GM19324 (cell line): ENCODE data around the gene CHRD.
"Not testable (repeated sequence)": the region's sequence is repeated elsewhere in the genome, so short reads cannot be mapped to it uniquely, and the experiment has no call there.

Source experiments
- ATAC-seq: cut with Tn5 transposase; IDR thresholded peaks from one replicate; pipeline ENCODE4 v1.9.1; 2021; ENCODE audit warnings: mild to moderate bottlenecking, moderate library complexity; ENCODE audit not compliant: unreplicated experiment, low FRiP score

Gene CHRD

DNA sequence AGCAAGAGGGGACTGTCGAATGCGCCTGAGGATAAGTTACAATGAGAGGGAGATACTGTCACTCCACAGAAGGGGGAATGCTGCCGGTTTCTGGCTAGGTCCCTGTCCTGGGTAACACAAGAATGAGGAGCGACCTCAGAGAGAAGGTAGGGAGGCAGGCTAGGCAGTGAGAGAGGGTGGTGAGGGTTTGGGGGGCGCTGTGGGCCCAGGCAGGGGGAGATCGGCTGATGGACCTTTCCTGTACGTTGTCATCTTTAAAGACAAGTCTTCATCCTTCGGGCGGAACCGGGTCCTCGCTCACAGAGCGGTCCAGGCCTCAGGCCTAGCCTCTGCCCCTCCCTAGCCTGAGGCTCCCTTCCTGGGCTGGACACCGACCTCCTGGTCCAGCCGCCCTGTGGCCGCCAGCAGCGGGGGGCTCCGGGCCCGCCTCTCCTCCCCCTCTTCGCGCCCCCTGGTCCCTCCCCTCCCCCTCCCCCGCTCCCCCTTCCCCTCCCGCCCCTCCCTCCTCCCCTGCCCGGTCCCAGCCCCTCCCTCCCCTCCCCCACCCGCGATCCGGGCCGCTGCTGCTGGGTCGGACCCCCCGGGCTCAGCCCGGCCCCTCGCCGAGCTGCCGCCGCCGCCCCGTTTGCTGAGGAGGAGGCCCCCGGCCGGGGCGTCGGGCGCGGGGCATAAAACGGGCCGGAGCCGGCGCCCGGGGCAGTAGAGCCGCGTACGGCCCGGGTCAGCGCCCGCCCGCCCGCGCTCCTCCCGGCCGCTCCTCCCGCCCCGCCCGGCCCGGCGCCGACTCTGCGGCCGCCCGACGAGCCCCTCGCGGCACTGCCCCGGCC, at the start of gene CHRD:
Gene CHRD, plus strand, starts transcription at position 697 of the 827 bp plus-strand sequence. CDS start 265 bp downstream, outside the sequence.
- no peak for ATAC-seq

DNA sequence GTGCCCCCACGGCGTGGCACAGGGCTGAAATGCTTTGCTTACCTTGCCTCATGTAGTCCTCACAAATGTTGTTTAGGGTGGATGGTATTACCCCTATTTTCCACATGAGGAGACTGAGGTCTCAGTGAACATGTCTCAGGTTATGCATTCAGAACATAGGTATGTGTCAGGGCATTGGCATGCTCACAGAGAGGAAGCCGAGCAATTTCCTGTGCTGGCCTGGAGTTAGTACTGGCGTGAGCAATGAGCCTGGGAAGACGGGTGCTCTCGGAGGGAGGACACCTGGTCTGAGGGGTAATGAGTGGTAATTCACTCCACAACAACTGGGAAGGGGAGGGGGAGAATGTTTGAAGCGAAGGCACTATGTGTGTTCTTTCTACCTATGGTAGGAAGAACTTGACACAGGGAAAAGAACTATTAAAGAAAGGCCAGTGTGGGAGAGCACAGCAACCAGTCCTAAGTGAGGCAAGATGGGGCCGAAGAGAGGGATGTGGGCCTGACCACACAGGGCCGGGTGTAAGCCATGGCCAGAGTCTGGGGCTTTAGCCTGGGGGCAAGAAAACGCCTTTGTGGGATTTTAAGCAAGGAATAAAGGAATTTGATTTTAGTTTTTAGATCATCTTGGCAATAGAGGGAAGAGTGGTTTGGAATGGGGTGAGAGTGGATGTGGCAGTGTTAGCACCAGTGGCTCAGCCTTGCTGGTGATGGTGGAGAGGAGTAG, 47.3 kb upstream of the CHRD start:
- ATAC-seq = no peak

DNA sequence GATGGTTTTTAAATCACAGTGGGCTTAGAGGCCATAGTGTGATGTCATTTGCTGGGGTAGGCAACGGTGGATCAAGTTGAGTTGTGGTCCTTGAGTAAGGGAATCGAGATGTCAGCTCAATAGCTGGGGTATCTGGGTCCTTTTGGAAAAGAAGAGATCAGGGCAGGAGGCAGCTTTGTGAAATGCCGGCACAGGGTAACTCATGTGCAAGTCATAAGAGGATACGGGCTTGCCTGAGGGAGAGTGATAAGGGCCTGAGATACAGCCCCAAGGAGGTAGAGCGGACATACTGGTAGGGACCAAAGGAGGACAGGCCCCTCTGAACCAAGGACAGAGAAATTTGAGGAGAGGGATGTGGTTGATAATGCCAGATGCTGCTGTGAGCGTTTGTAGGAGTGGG, 46.7 kb upstream of the CHRD start:
- no peak for ATAC-seq

DNA sequence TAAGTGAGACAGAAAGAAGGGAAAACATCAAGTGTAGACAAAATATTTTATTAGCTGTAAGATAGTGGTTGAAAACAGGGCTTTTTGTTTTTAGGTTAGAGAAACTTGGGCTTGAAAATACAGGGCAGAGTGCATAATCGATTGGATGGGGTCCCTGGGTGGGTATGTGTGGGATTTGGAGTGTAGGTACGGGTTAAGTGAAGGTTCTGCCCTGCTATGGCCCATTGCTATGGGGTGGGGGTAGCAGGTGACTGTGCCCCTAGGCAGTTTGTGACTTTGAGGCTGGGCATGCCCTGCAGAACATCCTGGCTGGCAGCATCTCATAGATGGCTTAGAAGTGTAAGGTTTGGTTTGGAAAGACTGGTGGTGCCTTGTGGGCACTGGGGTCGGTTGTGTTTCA, 46.2 kb upstream of the CHRD start:
- ATAC-seq = no peak

DNA sequence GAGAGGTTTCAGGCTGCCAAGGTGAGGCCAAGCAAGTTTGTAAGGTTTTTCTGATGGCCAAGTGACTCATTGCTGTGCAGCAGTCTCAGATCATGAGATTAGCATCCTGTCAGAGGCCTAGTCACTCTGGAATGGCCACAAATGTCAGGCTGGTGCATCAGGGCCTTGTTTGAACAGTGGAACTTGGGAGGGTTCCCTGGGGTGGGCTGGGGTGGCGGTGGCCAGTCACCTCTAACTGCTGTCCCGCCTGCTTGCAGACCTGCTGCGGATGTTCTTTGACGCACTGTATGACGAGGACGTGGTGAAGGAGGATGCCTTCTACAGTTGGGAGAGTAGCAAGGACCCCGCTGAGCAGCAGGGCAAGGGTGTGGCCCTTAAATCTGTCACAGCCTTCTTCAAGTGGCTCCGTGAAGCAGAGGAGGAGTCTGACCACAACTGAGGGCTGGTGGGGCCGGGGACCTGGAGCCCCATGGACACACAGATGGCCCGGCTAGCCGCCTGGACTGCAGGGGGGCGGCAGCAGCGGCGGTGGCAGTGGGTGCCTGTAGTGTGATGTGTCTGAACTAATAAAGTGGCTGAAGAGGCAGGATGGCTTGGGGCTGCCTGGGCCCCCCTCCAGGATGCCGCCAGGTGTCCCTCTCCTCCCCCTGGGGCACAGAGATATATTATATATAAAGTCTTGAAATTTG, 45.2 kb upstream of the CHRD start:
- no peak for ATAC-seq

DNA sequence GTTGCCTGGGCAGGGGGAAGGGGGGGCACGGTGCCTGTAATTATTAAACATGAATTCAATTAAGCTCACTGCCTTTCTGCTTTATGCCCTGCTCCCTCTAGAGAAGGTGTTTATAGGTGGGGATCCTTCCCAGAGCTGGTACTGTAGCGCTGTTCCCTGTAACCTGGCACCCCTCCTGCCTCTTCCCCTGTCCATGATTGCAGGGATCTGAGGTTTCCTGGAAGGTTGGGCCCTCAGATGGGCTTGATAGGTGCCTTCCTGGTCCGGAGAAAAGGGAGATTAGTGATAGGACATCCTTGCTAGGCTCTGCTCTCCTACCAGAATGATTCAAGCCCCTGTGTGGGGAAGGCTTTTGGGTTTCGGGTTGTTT, 44.6 kb upstream of the CHRD start:
- ATAC-seq = no peak

DNA sequence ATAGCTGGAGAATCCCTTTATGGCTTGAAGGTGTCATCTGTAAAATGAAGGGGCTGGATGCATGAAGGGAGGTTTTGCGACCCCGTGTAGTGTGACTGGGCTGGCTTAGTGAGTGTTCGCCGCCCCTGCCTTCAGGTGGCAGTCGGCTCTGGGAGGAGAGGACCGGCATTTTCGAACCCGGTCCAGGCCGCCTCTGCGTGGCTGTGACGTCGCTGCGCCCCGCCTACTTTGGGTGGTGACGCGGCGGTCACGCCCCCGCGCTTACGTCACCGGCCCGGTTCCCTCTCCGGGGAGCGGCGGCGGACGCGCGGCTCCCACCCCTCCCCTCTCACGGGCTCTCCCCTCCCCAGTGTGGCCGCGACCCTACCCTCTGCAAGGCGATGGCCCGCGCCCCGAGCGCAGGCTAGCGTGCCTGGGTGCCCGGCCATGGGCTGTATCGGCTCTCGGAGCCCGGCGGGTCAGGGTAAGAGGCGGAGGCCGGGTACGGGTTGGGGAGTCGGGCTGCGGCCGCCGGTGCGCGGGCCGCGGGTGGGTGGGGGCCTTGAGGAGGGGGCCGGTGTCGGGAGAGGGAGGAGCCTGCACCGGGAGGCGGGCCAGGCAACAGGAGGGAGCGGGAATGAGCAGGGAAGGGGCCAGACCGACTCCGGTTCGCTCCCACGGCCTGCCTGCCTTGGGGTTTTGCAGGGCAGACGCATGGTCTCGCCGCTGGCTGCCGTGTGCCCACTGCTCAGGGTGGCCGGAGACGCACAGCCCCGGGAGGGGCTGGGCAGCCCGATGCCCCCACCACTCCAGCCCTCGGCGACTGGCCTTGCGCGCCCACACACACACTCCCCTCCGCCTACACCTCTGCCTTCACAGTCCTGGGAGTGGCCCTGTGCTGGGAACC, 44.0 kb upstream of the CHRD start:
- peak; percentile 85 for ATAC-seq

DNA sequence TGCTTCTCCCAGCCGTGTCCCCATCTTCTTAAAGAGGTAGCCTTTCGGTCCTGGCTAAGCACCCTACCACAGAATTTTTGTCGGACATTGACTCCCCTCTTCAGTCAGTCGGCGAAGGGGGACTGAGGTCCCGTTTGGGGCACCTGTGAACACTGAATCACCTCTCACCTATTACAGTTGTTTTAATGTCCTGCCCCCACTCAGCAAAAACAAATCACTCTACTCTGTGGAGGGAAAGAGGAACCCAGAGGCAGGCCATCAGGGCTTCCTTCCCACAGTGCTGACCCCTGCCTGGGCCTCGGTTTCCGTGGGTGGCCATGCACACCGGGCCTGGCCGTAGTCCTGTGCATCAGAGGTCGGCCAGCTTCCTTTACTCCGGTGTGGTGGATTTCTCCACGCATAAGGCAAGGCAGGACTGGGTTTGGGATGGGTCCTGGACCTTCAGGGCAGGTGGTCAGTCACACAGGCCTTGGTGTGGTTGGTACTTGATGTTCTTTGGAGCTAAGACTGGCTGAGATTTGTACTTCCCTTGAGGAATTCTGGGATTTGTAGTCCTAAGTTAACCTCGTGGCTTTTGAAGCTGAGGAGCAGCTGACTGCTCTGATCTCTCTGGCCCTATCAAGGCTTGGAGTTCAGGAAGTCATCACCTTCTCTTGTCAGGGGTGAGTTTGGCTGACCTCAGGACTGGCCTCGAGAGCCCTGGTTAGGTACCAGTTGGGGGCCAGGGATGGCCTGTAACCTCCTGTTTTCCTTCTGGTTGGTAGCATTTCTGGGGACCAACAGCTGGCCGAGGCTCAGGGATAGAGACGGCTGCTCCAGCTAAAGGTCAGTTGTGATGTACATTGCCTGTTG, 43.1 kb upstream of the CHRD start:
- ATAC-seq = no peak

DNA sequence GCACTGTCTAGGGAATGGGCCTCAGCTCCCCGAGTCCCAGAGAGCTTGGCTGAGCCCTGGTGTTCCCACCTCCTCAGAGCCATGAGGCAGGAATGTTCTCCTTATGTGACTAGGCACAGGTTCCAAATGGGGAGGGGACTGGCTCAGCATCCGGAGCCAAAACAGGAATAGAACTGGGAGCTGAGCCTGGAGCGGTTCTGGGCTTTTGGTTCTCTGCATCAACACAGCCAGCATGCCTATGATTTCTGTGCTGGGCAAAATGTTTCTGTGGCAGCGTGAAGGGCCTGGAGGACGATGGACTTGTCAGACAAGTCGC, 42.5 kb upstream of the CHRD start, which contains the start of gene FAM131A:
Gene FAM131A, plus strand, starts transcription at position 202 of the 316 bp plus-strand sequence. Its CDS starts 31 bp downstream, at position 233.
- no peak for ATAC-seq

DNA sequence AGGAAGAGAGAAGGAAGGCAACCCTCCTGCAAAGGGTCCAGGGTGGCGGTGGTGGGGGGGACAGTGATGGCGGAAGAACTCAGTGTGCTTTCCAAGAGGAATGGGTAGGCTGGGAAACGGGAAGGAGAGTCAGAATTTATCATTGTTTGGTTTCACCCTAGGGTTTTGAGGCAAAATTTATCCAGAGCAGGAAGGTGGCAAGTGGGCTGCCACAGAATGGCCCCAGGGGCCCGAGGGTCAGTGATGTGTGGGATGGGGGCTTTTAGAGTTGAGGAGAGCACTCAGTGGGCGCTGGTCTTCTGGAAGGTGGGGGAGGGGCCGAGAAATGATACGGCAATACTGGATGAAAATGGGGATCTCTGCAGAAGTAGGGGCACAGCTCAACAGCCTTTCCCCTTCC, 41.9 kb upstream of the CHRD start:
- ATAC-seq = no peak

DNA sequence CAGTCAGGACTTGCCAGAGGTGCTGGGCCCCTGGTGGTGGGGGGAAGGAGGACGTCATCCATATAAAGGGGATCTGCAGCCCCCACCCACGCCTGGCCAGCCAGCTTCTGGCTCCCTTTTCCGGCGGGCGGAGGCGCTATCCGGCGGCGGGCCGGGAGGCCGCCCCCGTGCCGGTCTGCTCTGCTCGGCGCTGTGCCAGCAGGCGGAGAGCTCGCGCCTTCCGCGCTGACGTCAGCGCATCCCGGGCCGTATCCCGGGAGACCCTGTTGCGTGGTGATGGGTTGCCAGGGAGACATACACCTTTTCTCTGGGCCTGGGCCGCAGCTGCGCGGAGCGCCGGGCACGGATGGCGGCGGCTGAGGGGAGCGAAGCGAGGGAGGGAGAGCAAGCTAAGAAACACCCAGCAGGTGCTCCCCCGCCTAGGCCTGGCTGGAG, 41.3 kb upstream of the CHRD start:
- ATAC-seq = no peak

DNA sequence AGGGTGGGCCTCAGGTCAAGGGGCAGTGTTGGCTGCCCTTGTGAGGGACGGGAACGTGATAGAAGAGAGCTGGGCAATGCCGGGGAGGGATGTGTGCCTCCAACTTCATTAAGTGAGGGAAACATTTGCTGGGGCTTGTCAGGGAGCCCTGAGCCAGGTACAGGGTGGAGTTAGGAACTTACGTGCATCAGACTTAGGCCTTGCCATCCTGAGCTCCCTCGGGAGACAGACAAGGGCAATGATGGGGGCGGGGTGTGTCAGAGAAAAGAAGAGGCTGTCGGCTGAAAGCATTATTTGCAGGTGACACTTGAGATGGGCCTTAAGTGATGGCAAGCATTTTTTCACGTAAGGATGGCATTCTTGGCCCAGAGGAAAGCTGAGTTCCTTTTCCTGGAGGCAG, 40.9 kb upstream of the CHRD start:
- ATAC-seq = no peak

DNA sequence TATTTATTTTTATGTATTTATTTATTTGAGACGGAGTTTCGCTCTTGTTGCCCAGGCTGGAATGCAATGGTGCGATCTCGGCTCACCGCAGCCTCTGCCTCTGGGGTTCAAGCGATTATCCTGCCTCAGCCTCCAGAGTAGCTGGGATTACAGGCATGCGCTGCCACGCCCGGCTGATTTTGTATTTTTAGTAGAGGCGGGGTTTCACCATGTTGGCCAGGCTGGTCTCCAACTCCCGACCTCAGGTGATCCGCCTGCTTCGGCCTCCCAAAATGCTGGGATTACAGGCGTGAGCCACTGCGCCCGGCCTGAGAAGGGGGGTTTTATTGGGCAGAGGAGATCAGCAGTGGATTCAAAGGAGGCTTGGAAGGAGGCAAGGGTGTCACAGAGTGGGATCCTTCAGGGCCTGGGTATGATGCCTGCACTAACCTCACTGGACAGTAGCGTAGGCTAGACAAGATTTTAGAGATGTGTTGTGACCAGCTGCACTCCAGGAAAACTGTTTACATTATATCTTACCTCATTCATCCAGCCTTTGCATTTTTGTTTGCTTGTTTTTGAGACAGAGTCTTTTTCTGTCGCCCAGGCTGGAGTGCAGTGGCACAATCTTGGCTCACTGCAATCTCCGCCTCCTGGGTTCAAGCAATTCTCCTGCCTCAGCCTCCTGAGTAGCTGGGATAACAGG, 40.3 kb upstream of the CHRD start:
- not testable (repeated sequence) for ATAC-seq

DNA sequence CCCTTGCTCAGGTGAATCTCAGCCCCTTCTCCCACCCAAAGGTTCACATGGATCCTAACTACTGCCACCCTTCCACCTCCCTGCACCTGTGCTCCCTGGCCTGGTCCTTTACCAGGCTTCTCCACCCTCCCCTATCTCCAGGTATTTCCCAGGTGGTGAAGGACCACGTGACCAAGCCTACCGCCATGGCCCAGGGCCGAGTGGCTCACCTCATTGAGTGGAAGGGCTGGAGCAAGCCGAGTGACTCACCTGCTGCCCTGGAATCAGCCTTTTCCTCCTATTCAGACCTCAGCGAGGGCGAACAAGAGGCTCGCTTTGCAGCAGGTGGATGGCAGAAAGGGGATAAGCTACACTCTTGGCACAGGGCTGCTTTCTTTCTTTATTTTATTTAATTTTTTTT, 37.9 kb upstream of the CHRD start:
- ATAC-seq = no peak

DNA sequence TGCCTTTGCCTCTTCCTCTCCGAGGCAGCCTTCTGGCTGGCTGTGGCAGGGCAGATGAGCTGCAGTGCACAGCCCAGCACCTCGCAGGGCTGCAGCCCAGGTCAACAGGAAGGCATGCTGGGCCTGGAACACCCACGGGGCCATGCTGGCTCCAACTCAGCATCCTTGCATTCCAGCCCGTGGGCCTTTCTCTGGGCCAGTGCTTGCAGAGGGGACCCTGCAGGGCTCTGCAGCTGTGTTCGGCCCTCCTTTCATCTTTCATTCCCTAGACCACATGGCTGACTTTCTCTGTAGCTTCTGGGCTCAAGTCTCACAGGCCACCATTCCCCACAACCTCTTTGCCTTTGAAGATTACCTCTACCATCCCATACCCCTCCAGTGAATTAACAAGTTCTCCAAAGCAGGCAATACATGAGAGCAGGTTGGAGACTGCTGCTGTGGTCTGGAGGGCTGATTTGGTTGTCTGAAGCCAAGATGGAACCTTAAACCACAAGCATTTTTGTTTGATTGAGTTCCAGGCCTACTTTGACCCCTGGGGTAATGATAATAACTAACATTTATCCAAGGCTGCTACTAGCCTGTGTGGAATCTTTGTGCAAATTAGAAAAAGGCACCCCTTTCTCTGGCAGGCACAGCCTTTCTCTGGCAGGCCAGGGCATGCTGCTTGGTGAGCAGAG, 36.5 kb upstream of the CHRD start:
- ATAC-seq = no peak

DNA sequence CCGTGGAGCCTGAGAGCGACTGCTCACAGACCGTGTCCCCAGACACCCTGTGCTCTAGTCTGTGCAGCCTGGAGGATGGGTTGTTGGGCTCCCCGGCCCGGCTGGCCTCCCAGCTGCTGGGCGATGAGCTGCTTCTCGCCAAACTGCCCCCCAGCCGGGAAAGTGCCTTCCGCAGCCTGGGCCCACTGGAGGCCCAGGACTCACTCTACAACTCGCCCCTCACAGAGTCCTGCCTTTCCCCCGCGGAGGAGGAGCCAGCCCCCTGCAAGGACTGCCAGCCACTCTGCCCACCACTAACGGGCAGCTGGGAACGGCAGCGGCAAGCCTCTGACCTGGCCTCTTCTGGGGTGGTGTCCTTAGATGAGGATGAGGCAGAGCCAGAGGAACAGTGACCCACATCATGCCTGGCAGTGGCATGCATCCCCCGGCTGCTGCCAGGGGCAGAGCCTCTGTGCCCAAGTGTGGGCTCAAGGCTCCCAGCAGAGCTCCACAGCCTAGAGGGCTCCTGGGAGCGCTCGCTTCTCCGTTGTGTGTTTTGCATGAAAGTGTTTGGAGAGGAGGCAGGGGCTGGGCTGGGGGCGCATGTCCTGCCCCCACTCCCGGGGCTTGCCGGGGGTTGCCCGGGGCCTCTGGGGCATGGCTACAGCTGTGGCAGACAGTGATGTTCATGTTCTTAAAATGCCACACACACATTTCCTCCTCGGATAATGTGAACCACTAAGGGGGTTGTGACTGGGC, 35.1 kb upstream of the CHRD start:
- ATAC-seq = no peak

DNA sequence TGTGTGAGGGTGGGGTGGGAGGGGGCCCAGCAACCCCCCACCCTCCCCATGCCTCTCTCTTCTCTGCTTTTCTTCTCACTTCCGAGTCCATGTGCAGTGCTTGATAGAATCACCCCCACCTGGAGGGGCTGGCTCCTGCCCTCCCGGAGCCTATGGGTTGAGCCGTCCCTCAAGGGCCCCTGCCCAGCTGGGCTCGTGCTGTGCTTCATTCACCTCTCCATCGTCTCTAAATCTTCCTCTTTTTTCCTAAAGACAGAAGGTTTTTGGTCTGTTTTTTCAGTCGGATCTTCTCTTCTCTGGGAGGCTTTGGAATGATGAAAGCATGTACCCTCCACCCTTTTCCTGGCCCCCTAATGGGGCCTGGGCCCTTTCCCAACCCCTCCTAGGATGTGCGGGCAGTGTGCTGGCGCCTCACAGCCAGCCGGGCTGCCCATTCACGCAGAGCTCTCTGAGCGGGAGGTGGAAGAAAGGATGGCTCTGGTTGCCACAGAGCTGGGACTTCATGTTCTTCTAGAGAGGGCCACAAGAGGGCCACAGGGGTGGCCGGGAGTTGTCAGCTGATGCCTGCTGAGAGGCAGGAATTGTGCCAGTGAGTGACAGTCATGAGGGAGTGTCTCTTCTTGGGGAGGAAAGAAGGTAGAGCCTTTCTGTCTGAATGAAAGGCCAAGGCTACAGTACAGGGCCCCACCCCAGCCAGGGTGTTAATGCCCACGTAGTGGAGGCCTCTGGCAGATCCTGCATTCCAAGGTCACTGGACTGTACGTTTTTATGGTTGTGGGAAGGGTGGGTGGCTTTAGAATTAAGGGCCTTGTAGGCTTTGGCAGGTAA, 34.3 kb upstream of the CHRD start:
- no peak for ATAC-seq
